DMS53 treated with DMSO at 0.1 percent for 48 hours (cell line): ENCODE results near the gene MRPL47.
"Not testable (repeated sequence)": the region's sequence is repeated elsewhere in the genome, so short reads cannot be mapped to it uniquely, and the experiment has no call there.

ENCODE experiments used
- DNase-seq: peaks from one replicate; lab custom pipeline; 2025; ENCODE audit not compliant: unreplicated experiment; lab: John Stamatoyannopoulos, UW

MRPL47 gene

GRCh38 chr3:179604321-179605078 lies at the start of gene MRPL47, which contains the start of gene NDUFB5:
TSS of gene MRPL47 (minus strand) at chr3:179604638. CDS start at chr3:179604624, 14 bp downstream.
TSS of gene NDUFB5 (plus strand) at chr3:179604794. CDS start at chr3:179604816, 22 bp downstream.
- peak; percentile 90 for DNase-seq

- DNase-seq: peak; percentile 33
These were observed 48.8 kb upstream of the MRPL47 start for GRCh38 chr3:179653096-179653797.

DNA sequence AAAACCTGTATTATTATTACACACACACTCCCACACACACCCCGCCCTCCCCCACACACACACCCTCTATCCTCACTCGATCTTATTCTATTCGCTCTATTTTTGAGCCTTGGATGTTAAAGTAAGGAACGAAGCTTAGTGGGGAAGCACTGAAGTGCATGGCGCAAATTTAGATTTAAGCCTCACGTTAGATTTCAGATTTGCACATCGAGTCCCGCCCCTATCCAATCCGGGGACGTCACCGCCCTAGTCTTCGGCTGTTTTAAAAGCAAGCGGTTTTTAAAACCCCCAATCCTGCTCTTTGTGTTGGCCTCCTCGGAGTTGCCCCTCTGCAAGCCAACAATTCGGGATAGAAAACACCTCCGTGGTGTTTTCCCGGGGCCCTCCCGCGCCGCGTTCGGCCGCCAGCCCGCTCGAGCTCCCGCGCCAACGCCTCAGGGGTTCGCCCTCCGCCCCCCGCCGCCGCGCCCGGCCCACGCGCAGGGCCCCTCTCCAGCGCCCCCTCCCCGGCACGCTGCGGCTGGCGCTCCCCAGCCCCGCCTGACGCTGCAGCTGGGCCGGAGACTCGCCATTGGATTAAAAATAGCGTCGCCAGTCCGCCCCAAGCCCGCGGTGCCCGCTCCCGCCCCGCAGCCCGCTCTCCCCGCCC lies 48.1 kb upstream of the MRPL47 start, which contains the start of gene USP13:
Gene USP13 (plus strand): TSS at position 594 of the 649 bp plus-strand sequence. CDS start 186 bp downstream, outside the sequence.
- DNase-seq: no peak

- DNase-seq: no peak
These were observed 47.4 kb upstream of the MRPL47 start for GRCh38 chr3:179651687-179652446.

- no peak for DNase-seq
These were observed 41.7 kb upstream of the MRPL47 start for GRCh38 chr3:179646177-179646576.

- not testable (repeated sequence) for DNase-seq
These were observed 39.4 kb upstream of the MRPL47 start for GRCh38 chr3:179643837-179644236.

DNA sequence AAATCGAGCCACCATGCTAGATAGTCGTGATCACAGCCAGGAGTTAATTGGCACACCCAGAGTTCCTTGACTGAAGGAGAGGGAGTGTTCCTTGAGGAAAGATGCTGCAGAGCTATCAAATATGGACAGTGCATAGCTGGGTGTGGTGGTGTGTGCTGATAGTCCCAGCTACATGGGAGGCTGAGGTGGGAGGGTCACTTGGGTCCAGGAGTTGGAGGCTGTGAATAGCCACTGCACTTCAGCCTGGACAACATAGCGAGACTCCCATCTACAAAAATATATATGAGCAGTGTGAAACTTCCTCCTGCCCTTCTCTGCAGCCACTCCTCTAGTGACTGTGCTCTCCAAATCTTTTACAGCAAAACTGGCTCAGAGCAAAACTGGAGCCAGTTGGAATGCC lies 38.4 kb upstream of the MRPL47 start:
- DNase-seq: no peak

DNA sequence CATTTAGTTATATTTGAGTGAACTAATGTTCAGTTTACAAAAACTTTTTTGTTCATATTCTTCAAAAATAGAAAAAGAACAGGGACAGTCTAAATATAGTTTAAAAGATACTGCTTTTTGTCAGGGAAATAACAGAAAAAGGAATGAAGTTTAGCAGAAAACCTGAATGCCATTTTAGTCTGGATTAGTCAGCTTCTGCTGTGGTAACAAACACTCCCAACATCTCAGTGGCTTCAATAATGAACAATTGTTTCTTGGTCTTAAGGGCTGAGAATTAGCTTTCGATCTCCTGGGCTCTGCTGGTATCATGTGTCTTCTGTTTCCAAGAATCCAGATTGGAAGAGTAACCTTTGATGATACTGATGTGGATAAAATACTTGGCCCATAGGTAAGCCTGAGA lies 36.0 kb upstream of the MRPL47 start:
- no peak for DNase-seq

DNA sequence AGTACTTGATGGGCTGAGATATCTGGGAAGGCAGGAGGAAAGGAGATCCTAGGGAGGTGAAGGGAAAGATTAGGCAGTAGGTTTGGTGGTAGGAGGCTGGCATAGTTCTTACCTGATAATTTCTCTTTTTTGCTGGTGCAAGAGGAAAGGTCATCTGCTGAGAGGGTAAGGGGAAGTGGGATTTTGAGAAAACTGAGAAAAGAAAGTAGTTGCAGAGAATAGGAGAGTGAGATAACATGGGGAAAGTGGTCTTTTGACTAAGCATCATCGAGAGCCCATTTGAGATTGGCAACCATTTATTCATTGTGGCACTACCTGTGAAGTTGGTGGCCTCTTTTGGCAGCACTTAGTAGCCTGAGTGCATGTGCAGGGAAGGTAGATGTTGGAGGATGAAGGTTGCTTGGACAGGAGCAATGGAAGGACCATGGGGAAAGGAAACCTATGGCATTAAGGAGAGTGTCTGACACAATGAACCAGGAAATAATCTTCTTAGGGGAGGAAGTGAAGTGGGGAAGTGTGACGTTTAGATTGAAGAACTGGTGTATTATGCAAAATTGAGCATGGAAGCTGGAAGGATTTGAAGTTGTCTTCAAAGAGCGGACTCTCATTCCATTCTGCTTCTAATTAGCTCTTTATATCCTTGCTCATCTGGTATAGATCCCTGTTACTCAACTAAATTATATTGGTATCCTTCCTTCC lies 26.5 kb upstream of the MRPL47 start:
- no peak for DNase-seq

DNA sequence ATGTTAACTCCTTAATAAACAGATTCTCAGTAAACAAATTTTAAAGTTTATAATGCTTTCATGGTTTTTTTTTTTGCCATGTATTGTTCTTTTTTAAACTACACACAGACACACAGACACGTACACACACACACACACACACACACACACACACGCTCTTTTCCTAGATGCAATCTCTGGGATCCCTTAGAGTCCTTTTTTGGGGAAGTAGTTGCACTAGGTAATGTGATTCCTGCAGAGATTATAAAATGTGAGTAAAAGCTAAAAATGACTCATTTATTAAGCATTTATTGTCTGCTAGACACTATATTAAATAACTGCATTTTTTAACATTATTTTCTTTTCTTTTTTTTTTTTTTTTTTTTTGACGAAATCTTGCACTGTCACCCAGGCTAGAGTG lies 20.0 kb upstream of the MRPL47 start:
- no peak for DNase-seq

DNA sequence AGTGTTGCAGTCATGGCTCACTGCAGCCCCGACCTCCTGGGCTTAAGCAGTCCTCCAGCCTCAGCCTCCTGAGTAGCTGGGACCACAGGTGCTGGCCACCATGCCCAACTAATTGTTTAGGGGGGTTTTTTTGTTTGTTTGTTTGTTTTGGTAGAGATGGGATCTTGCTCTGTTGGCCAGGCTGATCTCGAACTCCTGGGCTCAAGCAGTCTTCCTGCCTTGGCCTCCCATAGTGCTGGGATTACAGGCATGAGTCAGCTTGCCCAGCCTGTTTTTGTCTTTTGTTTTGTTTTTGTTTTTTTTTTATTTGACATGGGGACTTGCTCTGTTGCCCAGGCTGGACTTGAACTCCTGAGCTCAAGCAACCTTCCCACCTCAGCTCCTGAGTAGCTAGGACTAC lies 17.6 kb upstream of the MRPL47 start:
- DNase-seq: no peak

DNA sequence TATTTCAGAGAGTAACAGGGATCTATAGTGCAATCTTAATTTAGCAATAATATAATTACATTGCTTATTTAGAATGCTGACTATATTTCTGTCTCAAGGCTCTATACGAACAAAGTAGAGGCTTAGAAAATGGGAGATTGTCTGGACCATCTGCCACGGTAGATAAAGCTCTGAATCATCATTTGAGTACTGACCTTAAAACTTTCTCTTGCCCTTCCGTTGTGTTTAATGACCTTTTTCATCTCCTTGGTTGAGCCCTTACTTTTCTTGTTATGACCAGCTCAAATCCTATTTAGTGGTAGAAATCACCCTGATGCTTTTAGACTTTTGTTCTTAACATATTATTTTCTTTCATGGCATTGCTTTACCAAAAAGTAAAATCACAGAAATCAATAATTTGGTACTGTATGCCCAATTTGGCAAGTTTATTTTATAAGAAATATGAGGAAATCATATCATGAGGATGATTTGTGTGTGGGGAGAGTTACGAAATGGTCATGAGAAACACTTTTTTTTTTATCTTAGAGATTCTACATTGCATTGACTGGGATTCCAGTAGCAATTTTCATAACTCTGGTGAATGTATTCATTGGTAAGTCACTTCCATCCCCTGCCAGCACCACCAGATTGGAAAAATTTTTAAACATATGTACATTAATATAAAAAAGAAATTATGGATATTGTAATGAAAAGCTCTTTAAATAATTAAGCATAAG lies 11.2 kb upstream of the MRPL47 start:
- DNase-seq: no peak

- no peak for DNase-seq
These were observed 9.4 kb upstream of the MRPL47 start for GRCh38 chr3:179613807-179614206.

DNA sequence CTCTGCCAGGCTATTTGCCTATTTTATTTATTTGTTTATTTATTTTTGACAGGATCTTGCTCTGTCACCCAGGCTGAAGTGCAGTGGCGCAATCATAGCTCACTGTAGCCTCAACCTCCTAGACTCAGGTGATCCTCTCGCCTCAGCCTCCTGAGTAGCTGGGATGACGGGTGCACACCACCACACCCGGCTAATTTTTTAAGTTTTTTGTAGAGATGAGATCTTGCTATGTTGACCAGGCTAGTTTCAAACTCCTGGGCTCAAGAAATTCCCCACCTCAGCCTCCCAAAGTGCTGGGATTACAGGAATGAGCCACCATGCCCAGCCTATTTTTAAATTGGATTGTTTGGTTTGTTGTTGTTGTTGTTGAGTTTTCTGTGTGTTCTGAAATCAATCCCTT lies 5.6 kb upstream of the MRPL47 start:
- no peak for DNase-seq

DNA sequence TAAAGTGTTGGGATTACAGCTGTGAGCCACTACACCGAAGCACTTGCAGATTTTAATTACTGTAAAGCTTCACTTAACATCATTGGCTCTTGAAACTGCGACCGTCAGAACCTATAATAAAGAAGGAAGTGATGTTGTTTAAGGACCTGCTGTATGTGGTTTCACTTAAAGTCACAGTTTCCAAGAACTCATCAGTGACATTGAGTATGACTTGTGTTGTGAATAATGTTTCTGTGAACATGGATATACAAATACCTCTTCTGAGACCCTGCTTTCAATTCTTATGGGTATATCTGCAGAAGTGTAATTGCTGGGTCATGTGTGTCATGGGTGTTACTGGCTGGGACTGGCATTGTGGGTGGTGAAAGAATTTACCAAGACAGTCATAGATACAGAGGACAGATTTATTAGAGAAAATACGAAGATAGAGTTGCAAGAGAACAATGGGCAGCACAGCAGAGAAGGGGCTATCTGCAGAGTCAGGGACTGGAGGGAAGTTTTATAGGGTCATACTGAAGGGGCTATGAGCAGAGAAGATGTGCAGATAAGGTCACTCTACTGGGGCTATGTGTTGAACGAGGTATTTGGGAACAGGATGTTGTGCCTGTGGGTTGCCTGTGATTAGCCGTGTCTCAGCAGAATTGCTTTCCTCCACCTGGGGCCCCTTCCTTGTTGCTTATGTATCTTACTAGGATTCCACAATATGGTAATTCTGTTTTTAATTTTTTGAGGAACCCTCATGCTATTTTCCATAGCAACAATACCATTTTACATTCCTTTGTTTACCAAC lies 4.7 kb upstream of the MRPL47 start:
- DNase-seq: no peak

DNA sequence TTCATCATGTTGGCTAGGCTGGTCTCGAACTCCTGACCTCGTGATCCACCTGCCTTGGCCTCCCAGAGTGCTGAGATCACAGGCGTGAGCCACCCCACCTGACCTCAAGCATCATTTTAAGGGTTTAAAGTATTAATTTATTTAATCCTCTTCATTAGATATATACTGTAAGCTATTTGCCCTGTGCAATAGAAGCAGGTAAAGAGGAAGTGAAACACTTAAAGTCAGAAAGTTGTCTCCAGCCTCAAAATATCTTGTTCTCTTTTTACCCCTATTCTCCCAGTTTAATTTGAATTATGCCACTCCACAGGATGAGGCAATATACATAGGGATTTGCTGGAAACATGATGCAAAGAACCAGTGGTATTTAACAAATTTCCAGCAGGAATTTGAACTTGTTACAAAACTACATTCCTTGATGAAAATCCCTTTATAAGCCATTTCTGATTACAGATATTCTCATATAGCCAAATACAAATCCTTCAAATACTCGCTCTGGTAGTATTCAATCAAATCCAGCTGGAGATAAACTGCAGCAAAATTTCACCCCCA lies 2.2 kb upstream of the MRPL47 start:
- no peak for DNase-seq

DNA sequence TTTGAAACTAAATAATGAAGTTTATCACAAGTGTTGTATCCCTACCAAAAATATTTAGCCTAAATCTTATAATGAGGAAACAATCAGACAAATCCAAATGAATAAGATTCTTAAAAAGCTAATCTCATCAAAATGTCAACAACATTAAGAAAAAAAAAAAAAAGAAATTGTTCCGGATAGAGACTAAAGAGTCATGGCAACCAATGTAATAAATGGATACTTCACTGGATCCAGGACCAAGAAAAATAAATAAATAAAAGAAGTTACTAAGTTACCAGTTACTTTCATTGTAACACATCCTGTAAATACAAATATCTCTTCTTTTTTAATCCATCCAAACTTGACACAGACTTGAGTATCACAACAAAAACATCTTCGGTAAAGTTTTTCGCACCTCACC lies 607 bp downstream of the MRPL47 start:
- DNase-seq: no peak

- no peak for DNase-seq
These were observed 1.1 kb downstream of the MRPL47 start for GRCh38 chr3:179603321-179603720.

- DNase-seq: no peak
These were observed 4.9 kb downstream of the MRPL47 start for GRCh38 chr3:179599531-179599930.
